ENCODE results near the gene LGR4.

DNA sequence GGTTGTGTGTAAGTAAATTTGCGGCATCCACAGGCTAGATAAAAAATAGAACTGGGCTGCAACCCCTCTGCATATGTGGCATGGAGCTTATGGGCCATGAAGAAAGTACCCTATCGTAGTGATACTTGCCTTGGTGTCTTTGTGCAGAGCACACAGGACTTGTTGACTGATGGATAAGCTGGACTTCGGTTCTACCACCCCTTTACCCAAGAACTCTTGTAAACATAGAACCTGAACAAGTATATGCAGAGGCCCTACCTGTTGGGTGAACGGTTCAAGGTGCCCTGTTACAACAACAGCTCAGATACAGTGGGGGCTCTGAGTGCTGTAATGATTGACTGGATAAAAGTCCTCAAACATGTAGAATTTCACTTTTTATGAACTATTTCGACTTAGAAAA lies 3.0 kb upstream of the LGR4 start:
- TF ChIP-seq, protein P1, sequence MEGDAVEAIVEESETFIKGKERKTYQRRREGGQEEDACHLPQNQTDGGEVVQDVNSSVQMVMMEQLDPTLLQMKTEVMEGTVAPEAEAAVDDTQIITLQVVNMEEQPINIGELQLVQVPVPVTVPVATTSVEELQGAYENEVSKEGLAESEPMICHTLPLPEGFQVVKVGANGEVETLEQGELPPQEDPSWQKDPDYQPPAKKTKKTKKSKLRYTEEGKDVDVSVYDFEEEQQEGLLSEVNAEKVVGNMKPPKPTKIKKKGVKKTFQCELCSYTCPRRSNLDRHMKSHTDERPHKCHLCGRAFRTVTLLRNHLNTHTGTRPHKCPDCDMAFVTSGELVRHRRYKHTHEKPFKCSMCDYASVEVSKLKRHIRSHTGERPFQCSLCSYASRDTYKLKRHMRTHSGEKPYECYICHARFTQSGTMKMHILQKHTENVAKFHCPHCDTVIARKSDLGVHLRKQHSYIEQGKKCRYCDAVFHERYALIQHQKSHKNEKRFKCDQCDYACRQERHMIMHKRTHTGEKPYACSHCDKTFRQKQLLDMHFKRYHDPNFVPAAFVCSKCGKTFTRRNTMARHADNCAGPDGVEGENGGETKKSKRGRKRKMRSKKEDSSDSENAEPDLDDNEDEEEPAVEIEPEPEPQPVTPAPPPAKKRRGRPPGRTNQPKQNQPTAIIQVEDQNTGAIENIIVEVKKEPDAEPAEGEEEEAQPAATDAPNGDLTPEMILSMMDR (conservative IDR thresholded peaks at IDR 0.05; ENCODE audit: low read depth, low read length): no peak
- TF ChIP-seq POLR2A (IDR thresholded peaks at IDR 0.05; ENCODE audit: low read depth, low read length): no peak
- TF ChIP-seq SMC3 (IDR thresholded peaks at IDR 0.05; ENCODE audit: low read depth, low read length): no peak
- TF ChIP-seq, protein P2, sequence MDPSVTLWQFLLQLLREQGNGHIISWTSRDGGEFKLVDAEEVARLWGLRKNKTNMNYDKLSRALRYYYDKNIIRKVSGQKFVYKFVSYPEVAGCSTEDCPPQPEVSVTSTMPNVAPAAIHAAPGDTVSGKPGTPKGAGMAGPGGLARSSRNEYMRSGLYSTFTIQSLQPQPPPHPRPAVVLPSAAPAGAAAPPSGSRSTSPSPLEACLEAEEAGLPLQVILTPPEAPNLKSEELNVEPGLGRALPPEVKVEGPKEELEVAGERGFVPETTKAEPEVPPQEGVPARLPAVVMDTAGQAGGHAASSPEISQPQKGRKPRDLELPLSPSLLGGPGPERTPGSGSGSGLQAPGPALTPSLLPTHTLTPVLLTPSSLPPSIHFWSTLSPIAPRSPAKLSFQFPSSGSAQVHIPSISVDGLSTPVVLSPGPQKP (IDR thresholded peaks at IDR 0.05; ENCODE audit: borderline replicate concordance, low read depth, low read length): no peak

All from IMR-90 (cell line).